GM21786 (cell line): ENCODE measurements around the gene PERCC1.
"Not testable (repeated sequence)": the region's sequence is repeated elsewhere in the genome, so short reads cannot be mapped to it uniquely, and the experiment has no call there.

Experiments
- ATAC-seq: cut with Tn5 transposase; IDR thresholded peaks from one replicate; pipeline ENCODE4 v1.9.1; 2021; ENCODE audit not compliant: unreplicated experiment

Gene PERCC1

GRCh38 chr16:1433263-1433560 lies 2.3 kb downstream of the PERCC1 start:
- no peak for ATAC-seq

- ATAC-seq, result no peak
These were observed 2.9 kb downstream of the PERCC1 start for GRCh38 chr16:1433756-1434155.

GRCh38 chr16:1434644-1435592 lies 4.0 kb downstream of the PERCC1 start:
- ATAC-seq, result no peak

- no peak for ATAC-seq
These were observed 5.2 kb downstream of the PERCC1 start for GRCh38 chr16:1435921-1436697.

GRCh38 chr16:1436731-1437355 lies 6.0 kb downstream of the PERCC1 start:
- ATAC-seq, result no peak

GRCh38 chr16:1437606-1438005 lies 6.7 kb downstream of the PERCC1 start:
- no peak for ATAC-seq

GRCh38 chr16:1438229-1439057 lies 7.6 kb downstream of the PERCC1 start:
- no peak for ATAC-seq

GRCh38 chr16:1439058-1439698 lies 8.3 kb downstream of the PERCC1 start:
- no peak for ATAC-seq

- ATAC-seq, result not testable (repeated sequence)
These were observed 8.8 kb downstream of the PERCC1 start for GRCh38 chr16:1439699-1440074.

- ATAC-seq, result no peak
These were observed 10.5 kb downstream of the PERCC1 start for GRCh38 chr16:1441391-1441829.

GRCh38 chr16:1442697-1443096 lies 11.8 kb downstream of the PERCC1 start:
- ATAC-seq, result no peak

- ATAC-seq, result no peak
These were observed 12.6 kb downstream of the PERCC1 start for GRCh38 chr16:1443403-1443973.

- ATAC-seq, result no peak
These were observed 13.3 kb downstream of the PERCC1 start, which contains the start of gene CCDC154 for GRCh38 chr16:1443980-1444729. TSS of gene CCDC154 (minus strand) at chr16:1444556. CDS start at chr16:1444322, 234 bp downstream.

GRCh38 chr16:1444730-1445517 lies 14.0 kb downstream of the PERCC1 start:
- no peak for ATAC-seq

GRCh38 chr16:1445518-1446203 lies 14.8 kb downstream of the PERCC1 start:
- no peak for ATAC-seq

GRCh38 chr16:1446296-1447080 lies 15.6 kb downstream of the PERCC1 start:
- ATAC-seq, result no peak

GRCh38 chr16:1447965-1448364 lies 17.1 kb downstream of the PERCC1 start:
- ATAC-seq, result no peak
